Kidney epithelial cell (primary cell): ENCODE results near the gene MAFB. TPM values are rescaled to one million over a fixed set of nuclear protein-coding genes. Genes with fewer than 3 reads are reported as not detected.

Experiments used
- DNase-seq: peaks from one replicate; pipeline ENCODE4 v3.0.0-alpha.2; 2010; ENCODE audit warnings: low read depth
- H3K27me3 ChIP-seq: 2 replicates; pipeline ENCODE4 v1.6.0; 2011; ENCODE audit warnings: low read length; ENCODE audit not compliant: control insufficient read depth, insufficient read depth
- H3K36me3 ChIP-seq: 2 replicates; pipeline ENCODE4 v1.5.1; 2011; ENCODE audit warnings: low read length; ENCODE audit not compliant: control insufficient read depth, insufficient read depth
- H3K4me3 ChIP-seq: 2 replicates; pipeline ENCODE4 v1.5.1; 2011; ENCODE audit warnings: low read depth, mild to moderate bottlenecking, control low read depth, low read length
- CTCF ChIP-seq: IDR thresholded peaks from 2 replicates; pipeline ENCODE4 v1.5.1; 2011; ENCODE audit warnings: mild to moderate bottlenecking, moderate library complexity, low read length, control low read depth, inconsistent platforms; ENCODE audit not compliant: insufficient read depth, poor library complexity, severe bottlenecking
- total RNA-seq: library from RNA; depleted of rRNA; stranded (reverse); fragments of >200 nt; gene quantifications from 2 replicates; pipeline ENCODE4 v1.2.3, GENCODE V29; 2015

MAFB gene
- total RNA-seq, 1 donor from 2014 or later = 3.5 TPM

- Histone ChIP-seq H3K36me3 (no peaks in the 10 kb centered on the region), H3K27me3 (no peaks in the 10 kb centered on the region), H3K4me3 (no peak overlapping the region)
- no peak for DNase-seq
- no peak for TF ChIP-seq CTCF
Observed at GRCh38 chr20:40658509-40658908, 30.5 kb downstream of the MAFB start.

- no peak for DNase-seq
- H3K27me3 ChIP-seq = no peaks in the 10 kb centered on the region
- no peak overlapping the region for H3K4me3 ChIP-seq
- TF ChIP-seq CTCF = no peak
- H3K36me3 ChIP-seq = no peaks in the 10 kb centered on the region
Observed at GRCh38 chr20:40657526-40657925, 31.5 kb downstream of the MAFB start.

GRCh38 chr20:40655451-40655850 is 33.6 kb downstream of the MAFB start:
- no peaks in the 10 kb centered on the region for H3K27me3 ChIP-seq
- no peaks in the 10 kb centered on the region for H3K36me3 ChIP-seq
- TF ChIP-seq CTCF = no peak
- no peak overlapping the region for H3K4me3 ChIP-seq
- no peak for DNase-seq

- no peak overlapping the region for H3K4me3 ChIP-seq
- H3K27me3 ChIP-seq = no peaks in the 10 kb centered on the region
- DNase-seq = no peak
- no peaks in the 10 kb centered on the region for H3K36me3 ChIP-seq
- TF ChIP-seq CTCF = no peak
Observed at GRCh38 chr20:40654876-40655275, 34.2 kb downstream of the MAFB start.

- no peak for TF ChIP-seq CTCF
- DNase-seq = no peak
- no peak overlapping the region for H3K4me3 ChIP-seq
- H3K36me3 ChIP-seq = no peaks in the 10 kb centered on the region
- no peaks in the 10 kb centered on the region for H3K27me3 ChIP-seq
Observed at GRCh38 chr20:40652441-40652987, 36.5 kb downstream of the MAFB start.

- TF ChIP-seq CTCF = no peak
- no peak overlapping the region for H3K4me3 ChIP-seq
- H3K36me3 ChIP-seq = no peaks in the 10 kb centered on the region
- no peak for DNase-seq
- no peaks in the 10 kb centered on the region for H3K27me3 ChIP-seq
Observed at GRCh38 chr20:40651151-40651550, 37.9 kb downstream of the MAFB start.
